SJSA1 (cell line): Measurements from ENCODE around the gene FTMT. TPM values are rescaled to one million over a fixed set of nuclear protein-coding genes. Genes with fewer than 3 reads are reported as not detected.
"Not testable (repeated sequence)": the region's sequence is repeated elsewhere in the genome, so short reads cannot be mapped to it uniquely, and the experiment has no call there.

Source experiments
- DNase-seq, 2 experiments: peaks; one replicate each; pipeline ENCODE4 v3.0.0-alpha.2; 2015 to 2020; ENCODE audit warnings: low spot score in 2 of 2, low read depth in 1 of 2
- H3K27ac ChIP-seq: fragments of 250-450 bp; sonication (Bioruptor Pico); 2 replicates; pipeline ENCODE4 v1.5.1; 2020; ENCODE audit warnings: mild to moderate bottlenecking, moderate library complexity
- H3K27me3 ChIP-seq: fragments of 250-450 bp; sonication (Bioruptor Pico); replicated peaks from 2 replicates; pipeline ENCODE4 v1.5.1; 2020; ENCODE audit warnings: mild to moderate bottlenecking, moderate library complexity
- H3K36me3 ChIP-seq: fragments of 250-450 bp; sonication (Bioruptor Pico); 2 replicates; pipeline ENCODE4 v1.5.1; 2020; ENCODE audit warnings: mild to moderate bottlenecking
- H3K4me1 ChIP-seq: fragments of 250-450 bp; sonication (Bioruptor Pico); replicated peaks from 2 replicates; pipeline ENCODE4 v1.6.1; 2021; ENCODE audit warnings: mild to moderate bottlenecking
- H3K4me3 ChIP-seq: fragments of 250-450 bp; sonication (Bioruptor Pico); 2 replicates; pipeline ENCODE4 v1.5.1; 2020; ENCODE audit warnings: mild to moderate bottlenecking
- H3K9me3 ChIP-seq: fragments of 250-450 bp; sonication (Bioruptor Pico); replicated peaks from 2 replicates; pipeline ENCODE4 v1.5.1; 2020; ENCODE audit warnings: mild to moderate bottlenecking
- total RNA-seq: library from RNA; depleted of rRNA; stranded (reverse); fragments of >200 nt; shearing (Covaris generic); gene quantifications from 2 replicates; pipeline ENCODE4 v1.2.3, GENCODE V29; 2014; rRNA removed

FTMT gene
- not detected in 2 replicates for total RNA-seq

GRCh38 chr5:121851643-121852574 is at the start of gene FTMT:
TSS of gene FTMT (plus strand) at chr5:121851882. CDS start at chr5:121851964, 82 bp downstream.
- Histone ChIP-seq H3K4me3 (no peak within 1 kb of the TSS), H3K27ac (no peak within 1 kb of the TSS), H3K9me3 (no peaks in the 10 kb centered on the region), H3K36me3 (no peaks in the 10 kb centered on the region), H3K4me1 (no peaks in the 10 kb centered on the region), H3K27me3 (no peaks in the 10 kb centered on the region; the same call in 1 of the 2 replicates)
- no peak for DNase-seq

- not testable (repeated sequence) for H3K9me3 ChIP-seq, H3K4me1 ChIP-seq, H3K4me3 ChIP-seq, DNase-seq, H3K36me3 ChIP-seq, H3K27me3 ChIP-seq, H3K27ac ChIP-seq
Observed at GRCh38 chr5:121805251-121805650, 46.4 kb upstream of the FTMT start.

GRCh38 chr5:121805911-121806310 is 45.8 kb upstream of the FTMT start:
- Histone ChIP-seq H3K9me3 (no peaks in the 10 kb centered on the region), H3K4me1 (no peaks in the 10 kb centered on the region), H3K4me3 (no peak overlapping the region), H3K36me3 (no peaks in the 10 kb centered on the region), H3K27me3 (no peaks in the 10 kb centered on the region), H3K27ac (no peak overlapping the region)
- no peak for DNase-seq

- no peak for DNase-seq
- Histone ChIP-seq H3K4me3 (no peak overlapping the region), H3K36me3 (no peaks in the 10 kb centered on the region), H3K9me3 (no peaks in the 10 kb centered on the region), H3K27me3 (0 out of 2 replicates have a peak, but pooled peaks cover 3% of the 10 kb centered on the region), H3K4me1 (no peaks in the 10 kb centered on the region), H3K27ac (no peak overlapping the region)
Observed at GRCh38 chr5:121816164-121816563, 35.5 kb upstream of the FTMT start.

- no peak for DNase-seq
- Histone ChIP-seq H3K27me3 (no peaks in the 10 kb centered on the region), H3K4me1 (no peaks in the 10 kb centered on the region), H3K9me3 (no peaks in the 10 kb centered on the region), H3K36me3 (no peaks in the 10 kb centered on the region), H3K27ac (no peak overlapping the region), H3K4me3 (no peak overlapping the region)
Observed at GRCh38 chr5:121819682-121820261, 31.9 kb upstream of the FTMT start.

GRCh38 chr5:121833617-121834016 is 18.1 kb upstream of the FTMT start:
- no peak overlapping the region for H3K27ac ChIP-seq
- no peaks in the 10 kb centered on the region for H3K4me1 ChIP-seq
- H3K27me3 ChIP-seq: no peaks in the 10 kb centered on the region; the same call in 1 of the 2 replicates
- DNase-seq: no peak
- no peaks in the 10 kb centered on the region for H3K36me3 ChIP-seq
- no peaks in the 10 kb centered on the region for H3K9me3 ChIP-seq
- H3K4me3 ChIP-seq: no peak overlapping the region

GRCh38 chr5:121834021-121834420 is 17.7 kb upstream of the FTMT start:
- no peaks in the 10 kb centered on the region; the same call in 1 of the 2 replicates for H3K27me3 ChIP-seq
- H3K4me3 ChIP-seq: no peak overlapping the region
- no peak for DNase-seq
- no peaks in the 10 kb centered on the region for H3K9me3 ChIP-seq
- H3K27ac ChIP-seq: no peak overlapping the region
- H3K36me3 ChIP-seq: no peaks in the 10 kb centered on the region
- no peaks in the 10 kb centered on the region for H3K4me1 ChIP-seq

GRCh38 chr5:121841892-121842291 is 9.8 kb upstream of the FTMT start:
- Histone ChIP-seq H3K27me3 (no peaks in the 10 kb centered on the region), H3K9me3 (no peaks in the 10 kb centered on the region)

GRCh38 chr5:121850272-121850671 is 1.4 kb upstream of the FTMT start:
- H3K36me3 ChIP-seq: no peaks in the 10 kb centered on the region
- H3K4me1 ChIP-seq: no peaks in the 10 kb centered on the region
- DNase-seq: no peak
- no peak overlapping the region for H3K27ac ChIP-seq
- no peaks in the 10 kb centered on the region; the same call in 1 of the 2 replicates for H3K27me3 ChIP-seq
- H3K9me3 ChIP-seq: no peaks in the 10 kb centered on the region
- no peak overlapping the region for H3K4me3 ChIP-seq

More at GRCh38 chr5:121841892-121842291, 9.8 kb upstream of the FTMT start:
- H3K27ac ChIP-seq: no peak overlapping the region
- no peak overlapping the region for H3K4me3 ChIP-seq
- no peak for DNase-seq
- no peaks in the 10 kb centered on the region for H3K4me1 ChIP-seq
- H3K36me3 ChIP-seq: no peaks in the 10 kb centered on the region

- Histone ChIP-seq H3K4me3 (no peak overlapping the region), H3K36me3 (no peaks in the 10 kb centered on the region), H3K27ac (no peak overlapping the region), H3K27me3 (no peaks in the 10 kb centered on the region; the same call in 1 of the 2 replicates), H3K4me1 (no peaks in the 10 kb centered on the region), H3K9me3 (no peaks in the 10 kb centered on the region)
- no peak for DNase-seq
Observed at GRCh38 chr5:121853850-121854249, 2.2 kb downstream of the FTMT start.

- Histone ChIP-seq H3K36me3 (no peaks in the 10 kb centered on the region), H3K27ac (no peak overlapping the region), H3K27me3 (peaks cover 3% of the 10 kb centered on the region), H3K9me3 (no peaks in the 10 kb centered on the region), H3K4me3 (no peak overlapping the region), H3K4me1 (no peaks in the 10 kb centered on the region)
- DNase-seq: no peak
Observed at GRCh38 chr5:121862801-121863200, 11.1 kb downstream of the FTMT start.

GRCh38 chr5:121863753-121864285 is 12.1 kb downstream of the FTMT start:
- Histone ChIP-seq H3K27ac (no peak overlapping the region), H3K4me3 (no peak overlapping the region), H3K4me1 (no peaks in the 10 kb centered on the region), H3K27me3 (peaks cover 3% of the 10 kb centered on the region), H3K9me3 (no peaks in the 10 kb centered on the region), H3K36me3 (no peaks in the 10 kb centered on the region)
- no peak for DNase-seq

GRCh38 chr5:121867403-121867802 is 15.7 kb downstream of the FTMT start:
- Histone ChIP-seq H3K4me3 (no peak overlapping the region), H3K4me1 (no peaks in the 10 kb centered on the region), H3K9me3 (no peaks in the 10 kb centered on the region), H3K27ac (no peak overlapping the region), H3K27me3 (peaks cover 3% of the 10 kb centered on the region; the same call in 1 of the 2 replicates), H3K36me3 (no peaks in the 10 kb centered on the region)
- no peak for DNase-seq

GRCh38 chr5:121870489-121870888 is 18.8 kb downstream of the FTMT start:
- DNase-seq: no peak
- Histone ChIP-seq H3K4me1 (no peaks in the 10 kb centered on the region), H3K27me3 (no peaks in the 10 kb centered on the region), H3K9me3 (no peaks in the 10 kb centered on the region), H3K4me3 (no peak overlapping the region), H3K36me3 (no peaks in the 10 kb centered on the region), H3K27ac (no peak overlapping the region)
